Liver (tissue), 9 donors: ENCODE results near the gene CPEB2. TPM values are rescaled to one million over a fixed set of nuclear protein-coding genes. Genes with fewer than 3 reads are reported as not detected.

Source experiments
- DNase-seq: peaks from one replicate; pipeline ENCODE4 v3.0.0-alpha.2; 2017; ENCODE audit warnings: low spot score
- H3K27ac ChIP-seq, 2 donors: one replicate each; pipeline ENCODE4 v1.7.0; 2013; ENCODE audit warnings: inconsistent platforms in 2 of 2, low read length in 2 of 2, control low read depth in 1 of 2, low read depth in 1 of 2, mild to moderate bottlenecking in 1 of 2
- H3K27me3 ChIP-seq, 4 donors: one replicate each; pipeline versions ENCODE4 v1.6.1 to v1.7.0; 2013; ENCODE audit warnings: low read length in 3 of 4, inconsistent platforms in 1 of 4, mild to moderate bottlenecking in 1 of 4, moderate library complexity in 1 of 4; ENCODE audit not compliant: control insufficient read depth in 4 of 4, insufficient read depth in 4 of 4
- H3K36me3 ChIP-seq, 4 donors: one replicate each; pipeline versions ENCODE4 v1.6.1 to v1.7.0; 2013; ENCODE audit warnings: low read length in 3 of 4, mild to moderate bottlenecking in 3 of 4, low read depth in 1 of 4, moderate library complexity in 1 of 4; ENCODE audit not compliant: control insufficient read depth in 4 of 4, insufficient read depth in 3 of 4
- H3K4me1 ChIP-seq, 4 donors: one replicate each; pipeline versions ENCODE4 v1.6.1 to v1.7.0; 2013; ENCODE audit warnings: low read length in 3 of 4, mild to moderate bottlenecking in 3 of 4, moderate library complexity in 1 of 4; ENCODE audit not compliant: control insufficient read depth in 4 of 4, insufficient read depth in 4 of 4
- H3K4me3 ChIP-seq, 3 donors: one replicate each; pipeline versions ENCODE4 v1.6.1 to v1.7.0; 2013; ENCODE audit warnings: low read length in 3 of 3, control low read depth in 1 of 3, low read depth in 1 of 3, mild to moderate bottlenecking in 1 of 3
- H3K9ac ChIP-seq, 2 donors: one replicate each; pipeline ENCODE4 v1.7.0; 2013; ENCODE audit warnings: low read length in 2 of 2, mild to moderate bottlenecking in 2 of 2, moderate library complexity in 2 of 2, control low read depth in 1 of 2, low read depth in 1 of 2
- H3K9me3 ChIP-seq, 4 donors: one replicate each; pipeline versions ENCODE4 v1.6.1 to v1.7.0; 2013; ENCODE audit warnings: low read length in 3 of 4; ENCODE audit not compliant: control insufficient read depth in 4 of 4
- FOXA2 ChIP-seq: IDR thresholded peaks from 2 replicates; pipeline ENCODE4 v1.6.1; 2016; ENCODE audit warnings: antibody characterized with exemption
- HNF4A ChIP-seq, 2 donors: conservative IDR thresholded peaks; 2 replicates each; pipeline ENCODE4 v1.6.1; 2016; ENCODE audit warnings: antibody characterized with exemption in 2 of 2, mild to moderate bottlenecking in 2 of 2
- HNF4G ChIP-seq: IDR thresholded peaks from 2 replicates; pipeline ENCODE4 v1.6.1; 2016; ENCODE audit warnings: antibody characterized with exemption
- JUND ChIP-seq, 2 donors: IDR thresholded peaks; 2 replicates each; pipeline ENCODE4 v1.6.1; 2016; ENCODE audit warnings: antibody characterized with exemption in 2 of 2
- MAX ChIP-seq: IDR thresholded peaks from 2 replicates; pipeline ENCODE4 v1.6.1; 2016; ENCODE audit warnings: antibody characterized with exemption
- RAD21 ChIP-seq, 2 donors: IDR thresholded peaks; 2 replicates each; pipeline ENCODE4 v1.6.1; 2016; ENCODE audit warnings: antibody characterized with exemption in 2 of 2, mild to moderate bottlenecking in 2 of 2
- REST ChIP-seq: IDR thresholded peaks from 2 replicates; pipeline ENCODE4 v1.6.1; 2016; ENCODE audit warnings: antibody characterized with exemption, mild to moderate bottlenecking
- RXRA ChIP-seq, 2 donors: IDR thresholded peaks; 2 replicates each; pipeline ENCODE4 v1.6.1; 2017 to 2018; ENCODE audit warnings: antibody characterized with exemption in 2 of 2, mild to moderate bottlenecking in 1 of 2
- SP1 ChIP-seq: IDR thresholded peaks from 2 replicates; pipeline ENCODE4 v1.6.1; 2018; ENCODE audit warnings: antibody characterized with exemption, mild to moderate bottlenecking
- TAF1 ChIP-seq: conservative IDR thresholded peaks from 2 replicates; pipeline ENCODE4 v1.6.1; 2016; ENCODE audit warnings: antibody characterized with exemption, mild to moderate bottlenecking
- YY1 ChIP-seq: IDR thresholded peaks from 2 replicates; pipeline ENCODE4 v1.6.1; 2016; ENCODE audit warnings: antibody characterized with exemption, mild to moderate bottlenecking
- ZBTB33 ChIP-seq: IDR thresholded peaks from 2 replicates; pipeline ENCODE4 v1.6.1; 2016; ENCODE audit warnings: antibody characterized with exemption
- WGBS: extraction: QIAGEN DNeasy Blood & Tissue Kit; methylation state at CpG from one replicate; pipeline ENCODE4 v1.1.7; 2013; 5-methylcytosine and 5-hydroxymethylcytosine counted together
- polyA plus RNA-seq, 2 donors: library from polyadenylated mRNA; stranded (reverse) in 1 of 2; unstranded in 1 of 2; fragments of 200-250 nt in 1 of 2; fragments of >200 nt in 1 of 2; fragmentation: Nextera tagmentation in 1 of 2; extraction: Ambion mirVana in 1 of 2; gene quantifications; one replicate each; pipeline versions ENCODE4 v1.2.1 to v1.2.3, GENCODE V29; 2013 to 2015
- total RNA-seq, 2 donors: library from RNA; depleted of rRNA; stranded (reverse); fragments of >200 nt; gene quantifications; one replicate each; pipeline ENCODE4 v1.2.3, GENCODE V29; 2014
- donor health status: healthy.
- donor health status: healthy.
- donor health status: healthy.
- donor health status: healthy.
- donor health status: healthy.

The CPEB2 gene
- total and polyA plus RNA-seq, 4 donors: 3.6 to 14.0 (median 4.6) TPM

- H3K9ac ChIP-seq: peak overlapping the region; percentile 40 to 92
- peaks cover 0 to 15% (median 6%) of the 10 kb centered on the region in 4 donors for H3K36me3 ChIP-seq
- H3K27ac ChIP-seq: peak overlapping the region; percentile 95 to 97
- peak overlapping the region; percentile 64 to 94 (median 89) for H3K4me3 ChIP-seq
- H3K4me1 ChIP-seq: peaks cover 1 to 21% (median 7%) of the 10 kb centered on the region in 4 donors
- peak; percentile 73 for DNase-seq
- no peaks in the 10 kb centered on the region for H3K27me3 ChIP-seq
- TF ChIP-seq MAX (no peak), RAD21 (IDR thresholded peaks at IDR 0.05) (peak in 1 of 2 donors; percentile 61), REST (peak; percentile 56), TAF1 (peak; percentile 63), FOXA2 (no peak), JUND (IDR thresholded peaks at IDR 0.05) (peak in 1 of 2 donors; percentile 45), HNF4A (conservative IDR thresholded peaks at IDR 0.05) (peak; percentile 29 to 44), SP1 (peak; percentile 51), YY1 (peak; percentile 70), HNF4G (peak; percentile 6), RXRA (IDR thresholded peaks at IDR 0.05) (peak; percentile 6 to 27), ZBTB33 (no peak)
- no peaks in the 10 kb centered on the region for H3K9me3 ChIP-seq
- under 1% methylated on average over 43 of the region's 43 CpGs for WGBS
Observed at GRCh38 chr4:15004739-15005301, 2.5 kb downstream of the CPEB2 start.

- peak overlapping the region; percentile 64 to 94 (median 89) for H3K4me3 ChIP-seq
- no peaks in the 10 kb centered on the region for H3K27me3 ChIP-seq
- H3K36me3 ChIP-seq: peaks cover 0 to 15% (median 6%) of the 10 kb centered on the region in 4 donors
- peak overlapping the region; percentile 95 to 97 for H3K27ac ChIP-seq
- H3K9ac ChIP-seq: peak overlapping the region; percentile 40 to 92
- DNase-seq: no peak
- no peaks in the 10 kb centered on the region for H3K9me3 ChIP-seq
- peaks cover 3 to 26% (median 7%) of the 10 kb centered on the region in 4 donors for H3K4me1 ChIP-seq
- 15% methylated on average over 4 of the region's 4 CpGs for WGBS
- TF ChIP-seq RXRA (IDR thresholded peaks at IDR 0.05): peak in 1 of 2 donors; percentile 1
- no peak for TF ChIP-seq MAX
- no peak for TF ChIP-seq REST
Observed at GRCh38 chr4:15005474-15006115, 3.3 kb downstream of the CPEB2 start.
